KMS-11 (cell line): ENCODE results near the gene WIF1.

ENCODE experiments used
- H2AFZ ChIP-seq: fragments of 200-600 bp; sonication (generic); 2 replicates; pipeline ENCODE4 v1.6.1; 2016; ENCODE audit warnings: antibody characterized with exemption, mixed run types, low read depth
- H3K27ac ChIP-seq: fragments of 200-600 bp; sonication (generic); 2 replicates; pipeline ENCODE4 v1.6.1; 2016; ENCODE audit warnings: mild to moderate bottlenecking, mixed run types
- H3K27me3 ChIP-seq: fragments of 200-600 bp; sonication (generic); 2 replicates; pipeline ENCODE4 v1.6.1; 2017; ENCODE audit warnings: mild to moderate bottlenecking, low read depth, mixed run types, moderate library complexity; ENCODE audit not compliant: insufficient read depth
- H3K36me3 ChIP-seq: fragments of 200-600 bp; sonication (generic); 2 replicates; pipeline ENCODE4 v1.6.1; 2017; ENCODE audit warnings: mild to moderate bottlenecking, mixed run types; ENCODE audit not compliant: insufficient read depth
- H3K4me1 ChIP-seq: fragments of 200-600 bp; sonication (generic); 2 replicates; pipeline ENCODE4 v1.6.1; 2016; ENCODE audit warnings: mild to moderate bottlenecking, low read depth, mixed run types; ENCODE audit not compliant: poor library complexity, severe bottlenecking
- H3K4me2 ChIP-seq: fragments of 200-600 bp; sonication (generic); 2 replicates; pipeline ENCODE4 v1.7.0; 2016; ENCODE audit warnings: mild to moderate bottlenecking, mixed run types
- H3K4me3 ChIP-seq: fragments of 200-600 bp; sonication (generic); IDR thresholded peaks from 2 replicates; pipeline ENCODE4 v1.6.1; 2017; ENCODE audit warnings: low read depth, low read length, mixed read lengths; ENCODE audit not compliant: insufficient read depth
- H3K79me2 ChIP-seq: fragments of 200-600 bp; sonication (generic); 2 replicates; pipeline ENCODE4 v1.6.1; 2016; ENCODE audit warnings: low read depth, mixed run types; ENCODE audit not compliant: insufficient read depth
- H3K9ac ChIP-seq: fragments of 200-600 bp; sonication (generic); 2 replicates; pipeline ENCODE4 v1.6.1; 2016; ENCODE audit warnings: mild to moderate bottlenecking, mixed run types
- H4K20me1 ChIP-seq: fragments of 200-600 bp; sonication (generic); 2 replicates; pipeline ENCODE4 v1.6.1; 2016; ENCODE audit warnings: mild to moderate bottlenecking, mixed run types; ENCODE audit not compliant: insufficient read depth
- TF ChIP-seq, protein P1 (sequence below): fragments of 200-600 bp; sonication (generic); conservative IDR thresholded peaks from 2 replicates; pipeline ENCODE4 v1.6.1; 2017; ENCODE audit warnings: low read depth, mild to moderate bottlenecking, antibody characterized with exemption, low read length, moderate library complexity, mixed read lengths

The WIF1 gene

DNA sequence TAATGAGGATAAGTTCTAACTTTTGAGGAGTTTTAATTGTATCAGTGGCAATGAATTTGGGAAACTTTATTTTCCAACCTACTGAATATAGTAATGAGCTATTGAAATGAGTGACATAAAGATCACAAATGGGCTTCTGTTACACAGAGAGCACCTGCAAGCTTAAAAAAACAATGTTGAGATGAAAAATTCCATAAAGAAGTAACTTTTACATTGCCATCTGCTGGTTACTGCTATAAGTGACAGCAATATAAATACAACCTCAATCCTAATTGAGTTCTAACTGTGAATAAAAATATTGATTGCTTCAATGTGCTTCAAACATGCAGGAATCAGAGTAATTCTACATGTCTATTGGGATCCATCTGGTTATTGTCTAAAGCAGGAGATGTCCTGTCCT, 14.2 kb downstream of the WIF1 start:
- H3K4me1 ChIP-seq = no peaks in the 10 kb centered on the region
- H3K36me3 ChIP-seq = no peaks in the 10 kb centered on the region
- no peaks in the 10 kb centered on the region for H3K79me2 ChIP-seq
- H3K9ac ChIP-seq = no peak overlapping the region
- no peak overlapping the region for H3K27ac ChIP-seq
- no peak overlapping the region for H2AFZ ChIP-seq
- H3K4me2 ChIP-seq = no peak overlapping the region
- no peaks in the 10 kb centered on the region for H4K20me1 ChIP-seq
- H3K27me3 ChIP-seq = no peaks in the 10 kb centered on the region
- TF ChIP-seq, protein P1, sequence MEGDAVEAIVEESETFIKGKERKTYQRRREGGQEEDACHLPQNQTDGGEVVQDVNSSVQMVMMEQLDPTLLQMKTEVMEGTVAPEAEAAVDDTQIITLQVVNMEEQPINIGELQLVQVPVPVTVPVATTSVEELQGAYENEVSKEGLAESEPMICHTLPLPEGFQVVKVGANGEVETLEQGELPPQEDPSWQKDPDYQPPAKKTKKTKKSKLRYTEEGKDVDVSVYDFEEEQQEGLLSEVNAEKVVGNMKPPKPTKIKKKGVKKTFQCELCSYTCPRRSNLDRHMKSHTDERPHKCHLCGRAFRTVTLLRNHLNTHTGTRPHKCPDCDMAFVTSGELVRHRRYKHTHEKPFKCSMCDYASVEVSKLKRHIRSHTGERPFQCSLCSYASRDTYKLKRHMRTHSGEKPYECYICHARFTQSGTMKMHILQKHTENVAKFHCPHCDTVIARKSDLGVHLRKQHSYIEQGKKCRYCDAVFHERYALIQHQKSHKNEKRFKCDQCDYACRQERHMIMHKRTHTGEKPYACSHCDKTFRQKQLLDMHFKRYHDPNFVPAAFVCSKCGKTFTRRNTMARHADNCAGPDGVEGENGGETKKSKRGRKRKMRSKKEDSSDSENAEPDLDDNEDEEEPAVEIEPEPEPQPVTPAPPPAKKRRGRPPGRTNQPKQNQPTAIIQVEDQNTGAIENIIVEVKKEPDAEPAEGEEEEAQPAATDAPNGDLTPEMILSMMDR = peak; percentile 72
- no peak overlapping the region for H3K4me3 ChIP-seq

DNA sequence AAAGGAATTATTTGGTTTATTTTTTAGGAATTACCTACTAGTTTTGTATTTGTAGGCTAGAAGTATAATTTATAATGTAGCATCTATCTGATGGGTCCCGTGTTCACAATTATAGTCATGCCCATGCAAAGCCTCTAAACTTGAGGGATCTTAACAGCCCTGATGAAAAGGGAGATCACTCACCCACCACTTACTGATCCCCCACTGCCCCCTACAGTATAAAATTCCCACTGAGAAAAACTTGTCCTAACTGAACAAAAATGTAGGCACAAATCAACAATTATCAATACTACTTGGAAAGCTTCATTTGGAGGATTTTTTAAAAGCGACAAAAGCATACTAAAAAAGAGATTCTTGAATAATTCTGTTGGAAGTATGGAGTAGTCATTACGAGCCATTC, 21.0 kb downstream of the WIF1 start:
- no peaks in the 10 kb centered on the region for H3K79me2 ChIP-seq
- H3K4me3 ChIP-seq = no peak overlapping the region
- H3K4me1 ChIP-seq = no peaks in the 10 kb centered on the region
- H3K9ac ChIP-seq = no peak overlapping the region
- no peaks in the 10 kb centered on the region for H3K36me3 ChIP-seq
- TF ChIP-seq, protein P1 = 0 out of 2 replicates have a peak, but pooled peaks have one; percentile 25
- no peak overlapping the region for H3K4me2 ChIP-seq
- no peaks in the 10 kb centered on the region for H3K27me3 ChIP-seq
- no peak overlapping the region for H3K27ac ChIP-seq
- H4K20me1 ChIP-seq = no peaks in the 10 kb centered on the region
- H2AFZ ChIP-seq = no peak overlapping the region

DNA sequence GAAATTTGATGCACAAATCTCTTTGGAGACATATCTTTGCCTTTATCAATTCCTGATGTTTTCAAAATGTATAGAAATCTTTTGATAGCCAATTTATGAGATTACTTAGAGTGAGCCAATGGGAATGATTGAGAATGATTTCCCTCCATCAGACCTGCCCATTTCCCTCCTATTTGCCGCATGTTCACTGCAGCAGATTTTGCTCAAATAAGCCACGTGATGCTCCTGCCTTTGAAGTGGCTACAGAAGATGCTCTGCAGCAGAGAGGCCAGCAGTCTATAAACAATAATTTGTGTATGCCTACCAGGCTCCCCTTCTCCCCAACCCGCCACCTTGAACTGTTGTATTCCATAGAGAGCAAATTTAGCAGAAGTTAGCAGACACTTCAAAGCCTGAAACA, 21.9 kb downstream of the WIF1 start:
- Histone ChIP-seq H4K20me1 (no peaks in the 10 kb centered on the region), H3K79me2 (no peaks in the 10 kb centered on the region), H3K4me2 (no peak overlapping the region), H2AFZ (no peak overlapping the region), H3K4me1 (no peaks in the 10 kb centered on the region), H3K4me3 (no peak overlapping the region), H3K9ac (no peak overlapping the region), H3K36me3 (no peaks in the 10 kb centered on the region), H3K27ac (no peak overlapping the region), H3K27me3 (no peaks in the 10 kb centered on the region)
- TF ChIP-seq, protein P1 = no peak

DNA sequence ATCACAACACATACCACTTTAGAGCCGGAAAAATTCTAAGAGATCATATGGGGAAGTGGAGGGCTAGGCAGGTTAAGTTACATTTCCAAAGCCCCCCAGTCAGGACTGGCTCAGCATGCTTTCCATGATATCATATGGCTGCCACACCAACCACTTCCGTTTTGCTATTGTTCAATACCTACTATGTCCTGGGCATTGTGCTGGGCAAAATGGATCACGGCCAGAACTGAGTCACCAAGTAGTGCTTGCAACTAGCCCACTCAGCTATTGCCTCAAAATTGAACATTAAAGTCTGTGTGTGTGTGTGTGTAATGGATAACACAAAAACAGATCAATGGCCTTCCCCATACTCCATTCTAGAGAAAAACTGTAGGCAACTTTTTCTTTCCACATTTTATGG, 22.7 kb downstream of the WIF1 start:
- no peak overlapping the region for H3K4me3 ChIP-seq
- TF ChIP-seq, protein P1 = no peak
- H4K20me1 ChIP-seq = no peaks in the 10 kb centered on the region
- H3K4me1 ChIP-seq = no peaks in the 10 kb centered on the region
- no peak overlapping the region for H3K9ac ChIP-seq
- no peak overlapping the region for H3K27ac ChIP-seq
- no peaks in the 10 kb centered on the region for H3K27me3 ChIP-seq
- H3K36me3 ChIP-seq = no peaks in the 10 kb centered on the region
- no peak overlapping the region for H3K4me2 ChIP-seq
- H3K79me2 ChIP-seq = no peaks in the 10 kb centered on the region
- no peak overlapping the region for H2AFZ ChIP-seq
